IMR-90 (cell line): ENCODE data around the gene FAM163A. TPM values are rescaled to one million over a fixed set of nuclear protein-coding genes. Genes with fewer than 3 reads are reported as not detected.
A peak's percentile ranks its signal among the peaks of the same experiment; 100 is the strongest.

Experiments used
- ATAC-seq: fragments of 200-7000 bp; cut with Tn5 transposase; 2 replicates; pipeline ENCODE4 v1.9.1; 2020; ENCODE audit warnings: low read depth, mild to moderate bottlenecking, moderate library complexity
- Bru-seq: library from RNA; stranded (reverse); fragments of 400-500 nt; gene quantifications from one replicate; lab custom pipeline; 2021; lab: Mats Ljungman, UMichigan
- BruChase-seq, 2 experiments: library from RNA; stranded (reverse); fragments of 400-500 nt; gene quantifications; one replicate each; lab custom pipeline; 2021; lab: Mats Ljungman, UMichigan
- BruUV-seq: library from RNA; stranded (reverse); fragments of 400-500 nt; replicated peaks from 2 replicates; lab custom pipeline; 2021; lab: Mats Ljungman, UMichigan
- CTCF ChIA-PET: fragments of 300-600 bp; formaldehyde crosslinking; extraction: SDS; loops from one replicate; lab custom pipeline; 2021; ENCODE audit warnings: antibody characterized with exemption; lab: Yijun Ruan, JAX
- POLR2A ChIA-PET: fragments of 300-600 bp; sonication (Branson Sonifier 250); formaldehyde crosslinking; loops from one replicate; lab custom pipeline; 2022; ENCODE audit warnings: antibody characterized with exemption; ENCODE audit not compliant: unreplicated experiment; lab: Charles Lee
- DNase-seq: peaks from one replicate; pipeline ENCODE4 v3.0.0; 2013
- H2AFZ ChIP-seq: replicated peaks from 2 replicates; pipeline ENCODE3; 2013; ENCODE audit warnings: low read length, mild to moderate bottlenecking; ENCODE audit not compliant: poor library complexity
- H2AK5ac ChIP-seq: 2 replicates; pipeline ENCODE4 v1.6.1; 2013; ENCODE audit warnings: low read depth, low read length, inconsistent platforms
- H2AK9ac ChIP-seq: replicated peaks from 2 replicates; pipeline ENCODE3; 2013; ENCODE audit warnings: mild to moderate bottlenecking, low read depth, low read length, moderate library complexity; ENCODE audit not compliant: poor library complexity
- H2BK120ac ChIP-seq: 2 replicates; pipeline ENCODE4 v1.6.1; 2013; ENCODE audit warnings: low read depth, low read length, inconsistent platforms
- H2BK15ac ChIP-seq: 3 replicates; pipeline ENCODE4 v1.6.1; 2013; ENCODE audit warnings: low read depth, low read length, inconsistent platforms
- H2BK20ac ChIP-seq: 2 replicates; pipeline ENCODE4 v1.6.1; 2013; ENCODE audit warnings: low read depth, mild to moderate bottlenecking, inconsistent platforms, low read length, moderate library complexity
- H2BK5ac ChIP-seq: 2 replicates; pipeline ENCODE4 v1.6.1; 2013; ENCODE audit warnings: mild to moderate bottlenecking, low read depth, low read length, inconsistent platforms; ENCODE audit not compliant: poor library complexity, severe bottlenecking
- H3K14ac ChIP-seq: replicated peaks from 2 replicates; pipeline ENCODE4 v1.6.1; 2013; ENCODE audit warnings: low read depth, low read length, inconsistent platforms
- H3K18ac ChIP-seq: 2 replicates; pipeline ENCODE4 v1.6.1; 2013; ENCODE audit warnings: low read depth, low read length, control low read depth
- H3K23ac ChIP-seq: 2 replicates; pipeline ENCODE4 v1.6.1; 2013; ENCODE audit warnings: low read depth, low read length, inconsistent platforms
- H3K27ac ChIP-seq: 2 replicates; pipeline ENCODE4 v1.5.1; 2013; ENCODE audit warnings: mild to moderate bottlenecking, control low read depth, low read length; ENCODE audit not compliant: insufficient read depth
- H3K27me3 ChIP-seq: 2 replicates; pipeline ENCODE4 v1.6.1; 2013; ENCODE audit warnings: low read length; ENCODE audit not compliant: control insufficient read depth, insufficient read depth
- H3K36me3 ChIP-seq: 2 replicates; pipeline ENCODE4 v1.6.1; 2013; ENCODE audit warnings: low read length, mixed read lengths; ENCODE audit not compliant: control insufficient read depth, insufficient read depth
- H3K4ac ChIP-seq: 2 replicates; pipeline ENCODE4 v1.6.1; 2013; ENCODE audit warnings: low read depth, low read length, inconsistent platforms
- H3K4me1 ChIP-seq: 2 replicates; pipeline ENCODE4 v1.6.1; 2013; ENCODE audit warnings: low read length, mixed read lengths; ENCODE audit not compliant: control insufficient read depth, insufficient read depth
- H3K4me2 ChIP-seq: 2 replicates; pipeline ENCODE4 v1.6.1; 2013; ENCODE audit warnings: low read depth, mild to moderate bottlenecking, control low read depth, low read length, moderate library complexity
- H3K4me3 ChIP-seq: 2 replicates; pipeline ENCODE4 v1.5.1; 2013; ENCODE audit warnings: low read depth, mild to moderate bottlenecking, control low read depth, low read length, moderate library complexity; ENCODE audit not compliant: insufficient read depth
- H3K56ac ChIP-seq: 2 replicates; pipeline ENCODE4 v1.6.1; 2013; ENCODE audit warnings: low read length, inconsistent platforms; ENCODE audit not compliant: insufficient read depth; ENCODE audit errors: extremely low read depth
- H3K79me1 ChIP-seq, 2 experiments: 2 replicates each; pipeline ENCODE4 v1.6.1; 2013; ENCODE audit warnings: low read length in 2 of 2, inconsistent platforms in 1 of 2, low read depth in 1 of 2
- H3K9ac ChIP-seq: 2 replicates; pipeline ENCODE4 v1.6.1; 2013; ENCODE audit warnings: low read depth, low read length, control low read depth
- H3K9me1 ChIP-seq: 2 replicates; pipeline ENCODE4 v1.6.1; 2013; ENCODE audit warnings: low read length, inconsistent platforms; ENCODE audit not compliant: insufficient read depth
- H3K9me3 ChIP-seq: 2 replicates; pipeline ENCODE4 v1.6.1; 2013; ENCODE audit warnings: low read length; ENCODE audit not compliant: control insufficient read depth, insufficient read depth
- H4K20me1 ChIP-seq: 2 replicates; pipeline ENCODE4 v1.6.1; 2013; ENCODE audit warnings: low read length, inconsistent platforms; ENCODE audit not compliant: insufficient read depth
- H4K5ac ChIP-seq: 2 replicates; pipeline ENCODE4 v1.6.1; 2013; ENCODE audit warnings: mild to moderate bottlenecking, low read depth, low read length, control low read depth
- H4K8ac ChIP-seq, 2 experiments: 2 replicates each; pipeline ENCODE4 v1.6.1; 2013; ENCODE audit warnings: low read depth in 2 of 2, low read length in 2 of 2, control low read depth in 1 of 2, inconsistent platforms in 1 of 2
- H4K91ac ChIP-seq: 2 replicates; pipeline ENCODE4 v1.6.1; 2013; ENCODE audit warnings: low read depth, low read length, inconsistent platforms; ENCODE audit not compliant: insufficient read depth
- BHLHE40 ChIP-seq: fragments of 150-350 bp; IDR thresholded peaks from 2 replicates; pipeline ENCODE4 v1.6.1; 2016; ENCODE audit warnings: mild to moderate bottlenecking, low read depth, low read length
- CHD1 ChIP-seq: IDR thresholded peaks from 2 replicates; pipeline ENCODE4 v1.6.1; 2012; ENCODE audit warnings: low read depth, low read length, improper control_type of control experiment
- ELK1 ChIP-seq: fragments of 150-350 bp; IDR thresholded peaks from 2 replicates; pipeline ENCODE4 v1.6.1; 2016; ENCODE audit warnings: low read depth, mild to moderate bottlenecking, low read length, moderate library complexity, borderline replicate concordance
- FOS ChIP-seq: fragments of 150-350 bp; IDR thresholded peaks from 2 replicates; pipeline ENCODE4 v1.6.1; 2016; ENCODE audit warnings: low read depth, low read length
- MAFK ChIP-seq: IDR thresholded peaks from 2 replicates; pipeline ENCODE4 v1.6.1; 2012; ENCODE audit warnings: low read depth, low read length, improper control_type of control experiment
- MAZ ChIP-seq: IDR thresholded peaks from 2 replicates; pipeline ENCODE4 v1.6.1; 2012; ENCODE audit warnings: low read depth, mild to moderate bottlenecking, low read length, improper control_type of control experiment, moderate library complexity, borderline replicate concordance
- MXI1 ChIP-seq: IDR thresholded peaks from 2 replicates; pipeline ENCODE4 v1.6.1; 2012; ENCODE audit warnings: low read depth, mild to moderate bottlenecking, low read length, moderate library complexity, borderline replicate concordance
- POLR2A ChIP-seq: IDR thresholded peaks from 2 replicates; pipeline ENCODE4 v1.6.1; 2012; ENCODE audit warnings: mild to moderate bottlenecking, low read depth, low read length
- WGBS, 2 experiments: methylation state at CpG; one replicate each; pipeline versions ENCODE4 v1.1.5 to v1.1.7; 2013; ENCODE audit warnings: missing lambda C conversion rate in 2 of 2; ENCODE audit not compliant: insufficient read length in 1 of 2; ENCODE audit errors: extremely low coverage in 2 of 2; 5-methylcytosine and 5-hydroxymethylcytosine counted together
- dilution Hi-C: fragments of 300-500 bp; cut with HindIII; formaldehyde crosslinking; loops from one replicate; pipeline ENCODE4 v1.14.3; 2018; ENCODE audit warnings: low sequenced_read_pairs; ENCODE audit not compliant: unreplicated experiment
- in situ Hi-C: fragments of 300-500 bp; cut with MboI; formaldehyde crosslinking; loops from 3 replicates; pipeline ENCODE4 v1.14.3; 2019; ENCODE audit warnings: low sequenced_read_pairs, inconsistent platforms, mixed read lengths
- intact Hi-C: fragments of 100-400 bp; cut with micrococcal nuclease; formaldehyde crosslinking; loops from 2 replicates; pipeline ENCODE4 v1.10.0; 2022
- long read RNA-seq: library from polyadenylated mRNA; unstranded; transcript quantifications from one replicate; pipeline ENCODE4 v2.0.0, GENCODE V29; 2021; ENCODE audit not compliant: unreplicated experiment
- polyA plus RNA-seq, 3 experiments: library from polyadenylated mRNA; depleted of rRNA; stranded (reverse); fragments of >200 nt; gene quantifications; 2 replicates each; pipeline ENCODE4 v1.2.3, GENCODE V29; 2012; ENCODE audit warnings: low replicate concordance in 1 of 3
- total RNA-seq: library from RNA; depleted of rRNA; stranded (reverse); fragments of >200 nt; gene quantifications from 2 replicates; pipeline ENCODE4 v1.2.3, GENCODE V29; 2012; rRNA removed
- TF ChIP-seq, protein P1 (sequence below): fragments of 150-350 bp; IDR thresholded peaks from 2 replicates; pipeline ENCODE4 v1.6.1; 2017; ENCODE audit warnings: mild to moderate bottlenecking, antibody characterized with exemption, low read length, low read depth
- TF ChIP-seq, protein P2 (sequence below): conservative IDR thresholded peaks from 2 replicates; pipeline ENCODE4 v1.5.1; 2012; ENCODE audit warnings: mild to moderate bottlenecking, low read depth, low read length, improper control_type of control experiment

The FAM163A gene
- not detected in 2 replicates for total RNA-seq
- polyA plus RNA-seq (2012; rRNA removed): not detected in 2 replicates
- polyA plus RNA-seq (2012; cell fraction: cytosol; rRNA removed): not detected in 2 replicates
- not detected in 2 replicates for polyA plus RNA-seq (2012; cell fraction: nucleus; rRNA removed; ENCODE audit: low replicate concordance)
- percentile 1 among the genes with signal in this experiment for Bru-seq, nascent RNA
- percentile 9 among the genes with signal in this experiment for BruChase-seq, experiment 1, labeled RNA remaining after a 6-hour chase
- BruChase-seq, experiment 2, labeled RNA remaining after a 2-hour chase: percentile 7 among the genes with signal in this experiment
- long read RNA-seq: 0 reads

DNA sequence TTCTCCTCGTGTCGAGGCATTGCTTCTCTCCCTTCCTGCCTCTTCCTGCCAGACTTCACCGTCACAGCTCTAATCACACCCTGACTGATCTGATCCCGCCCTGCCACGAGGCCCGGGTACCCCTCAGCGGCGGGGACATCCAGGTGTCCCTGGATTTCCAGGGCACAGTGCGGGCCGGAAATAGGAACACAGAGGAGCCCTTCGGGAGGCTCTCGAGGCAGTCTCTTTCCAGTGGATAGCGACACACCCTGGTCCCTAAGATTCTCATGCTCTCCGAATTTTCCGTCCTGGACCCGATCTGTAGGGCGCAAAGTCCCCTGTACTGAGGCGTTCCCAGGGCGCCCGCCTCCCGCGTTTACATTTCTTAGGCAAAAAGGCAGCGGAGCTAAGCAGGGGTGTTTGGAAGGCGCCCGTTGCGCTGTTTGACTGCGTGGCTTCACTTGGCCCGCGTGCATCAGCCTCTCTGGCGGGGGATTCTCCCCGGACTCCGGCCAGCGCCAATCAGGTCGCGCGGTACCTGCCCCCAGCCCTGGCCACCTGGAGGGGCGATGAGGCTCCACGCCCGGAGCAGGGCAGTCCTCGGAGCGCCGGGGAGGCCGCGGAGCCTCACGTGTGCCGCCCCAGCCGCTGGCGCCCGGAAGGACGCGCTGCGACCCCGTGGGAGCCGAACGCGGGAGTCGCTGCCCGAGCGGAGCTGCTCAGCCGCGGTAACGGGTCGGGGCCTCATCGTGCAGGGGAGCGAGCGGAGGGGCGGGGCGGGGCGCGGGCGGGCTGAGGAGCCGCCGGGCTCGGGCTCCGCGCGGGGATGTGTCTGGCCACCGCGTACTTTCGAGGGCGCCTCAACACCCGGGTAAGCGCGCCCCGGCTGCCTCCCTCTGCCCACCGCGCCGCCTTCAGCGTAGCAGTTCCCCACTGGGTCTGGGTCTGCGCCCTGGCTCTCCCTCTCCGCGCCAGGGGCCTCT is at the start of gene FAM163A:
TSS of gene FAM163A (plus strand) at position 575 of the 962 bp plus-strand sequence. CDS start 69,807 bp downstream, outside the sequence.
- Histone ChIP-seq H3K27ac (no peak within 1 kb of the TSS), H4K5ac (no peak within 1 kb of the TSS), H2BK15ac (no peak within 1 kb of the TSS), H4K8ac (no peak within 1 kb of the TSS), H3K23ac (no peak within 1 kb of the TSS), H4K91ac (no peak within 1 kb of the TSS), H3K14ac (no peak within 1 kb of the TSS), H2AK9ac (peak within 1 kb of the TSS; percentile 30), H3K9me3 (peaks cover 2% of the 10 kb centered on the region), H3K9ac (no peak within 1 kb of the TSS), H3K4ac (no peak within 1 kb of the TSS), H3K4me2 (peak within 1 kb of the TSS; percentile 9; the same call in 1 of the 2 replicates), H3K18ac (no peak within 1 kb of the TSS), H2BK20ac (no peak within 1 kb of the TSS), H3K9me1 (no peaks in the 10 kb centered on the region), H4K20me1 (no peaks in the 10 kb centered on the region), H2BK5ac (no peak within 1 kb of the TSS), H3K4me3 (no peak within 1 kb of the TSS), H3K56ac (no peak within 1 kb of the TSS), H2AK5ac (no peak within 1 kb of the TSS), H2BK120ac (no peak within 1 kb of the TSS), H2AFZ (peak within 1 kb of the TSS; percentile 65), H3K79me1 (no peaks in the 10 kb centered on the region), H3K27me3 (peaks cover 66% of the 10 kb centered on the region), H3K36me3 (no peaks in the 10 kb centered on the region), H3K4me1 (no peaks in the 10 kb centered on the region)
- in situ Hi-C loops (no loop called here), dilution Hi-C loops (no loop called here), intact Hi-C loops (no loop called here)
- peak; percentile 29; the same call in 1 of the 2 replicates for ATAC-seq
- POLR2A ChIA-PET: no interaction called here
- 2% methylated on average over 49 of the region's 92 CpGs; no CpG with 5 or more reads in 1 of the 2 experiments for WGBS, 2 experiments
- no peak for TF ChIP-seq ELK1
- TF ChIP-seq, protein P1, sequence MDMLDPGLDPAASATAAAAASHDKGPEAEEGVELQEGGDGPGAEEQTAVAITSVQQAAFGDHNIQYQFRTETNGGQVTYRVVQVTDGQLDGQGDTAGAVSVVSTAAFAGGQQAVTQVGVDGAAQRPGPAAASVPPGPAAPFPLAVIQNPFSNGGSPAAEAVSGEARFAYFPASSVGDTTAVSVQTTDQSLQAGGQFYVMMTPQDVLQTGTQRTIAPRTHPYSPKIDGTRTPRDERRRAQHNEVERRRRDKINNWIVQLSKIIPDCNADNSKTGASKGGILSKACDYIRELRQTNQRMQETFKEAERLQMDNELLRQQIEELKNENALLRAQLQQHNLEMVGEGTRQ: no peak
- no peak for TF ChIP-seq MAZ
- TF ChIP-seq, protein P2, sequence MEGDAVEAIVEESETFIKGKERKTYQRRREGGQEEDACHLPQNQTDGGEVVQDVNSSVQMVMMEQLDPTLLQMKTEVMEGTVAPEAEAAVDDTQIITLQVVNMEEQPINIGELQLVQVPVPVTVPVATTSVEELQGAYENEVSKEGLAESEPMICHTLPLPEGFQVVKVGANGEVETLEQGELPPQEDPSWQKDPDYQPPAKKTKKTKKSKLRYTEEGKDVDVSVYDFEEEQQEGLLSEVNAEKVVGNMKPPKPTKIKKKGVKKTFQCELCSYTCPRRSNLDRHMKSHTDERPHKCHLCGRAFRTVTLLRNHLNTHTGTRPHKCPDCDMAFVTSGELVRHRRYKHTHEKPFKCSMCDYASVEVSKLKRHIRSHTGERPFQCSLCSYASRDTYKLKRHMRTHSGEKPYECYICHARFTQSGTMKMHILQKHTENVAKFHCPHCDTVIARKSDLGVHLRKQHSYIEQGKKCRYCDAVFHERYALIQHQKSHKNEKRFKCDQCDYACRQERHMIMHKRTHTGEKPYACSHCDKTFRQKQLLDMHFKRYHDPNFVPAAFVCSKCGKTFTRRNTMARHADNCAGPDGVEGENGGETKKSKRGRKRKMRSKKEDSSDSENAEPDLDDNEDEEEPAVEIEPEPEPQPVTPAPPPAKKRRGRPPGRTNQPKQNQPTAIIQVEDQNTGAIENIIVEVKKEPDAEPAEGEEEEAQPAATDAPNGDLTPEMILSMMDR: no peak
- TF ChIP-seq BHLHE40: no peak
- TF ChIP-seq MXI1: no peak
- no peak for TF ChIP-seq FOS
- TF ChIP-seq MAFK: no peak
- no peak for TF ChIP-seq CHD1
- no peak for TF ChIP-seq POLR2A
- no peak for DNase-seq
- CTCF ChIA-PET: no interaction called here
- BruUV-seq: no TSS peak
